Caco-2 (cell line): Measurements from ENCODE around the gene BPIFB6. TPM values are rescaled to one million over a fixed set of nuclear protein-coding genes. Genes with fewer than 3 reads are reported as not detected.
A peak's percentile ranks its signal among the peaks of the same experiment; 100 is the strongest.

Experiments
- BruUV-seq: library from RNA; stranded (reverse); fragments of 400-500 nt; replicated peaks from 2 replicates; lab custom pipeline; 2021; lab: Mats Ljungman, UMichigan
- CTCF ChIA-PET: fragments of 300-600 bp; sonication (Branson Sonifier 250); formaldehyde crosslinking; loops from one replicate; lab custom pipeline; 2022; ENCODE audit warnings: antibody characterized with exemption; lab: Charles Lee
- POLR2A ChIA-PET: fragments of 300-600 bp; sonication (Branson Sonifier 250); formaldehyde crosslinking; loops from one replicate; lab custom pipeline; 2022; ENCODE audit warnings: antibody characterized with exemption; lab: Charles Lee
- DNase-seq, 2 experiments: peaks; one replicate each; pipeline versions ENCODE4 v3.0.0 to v3.0.0-alpha.2; 2020 to 2022
- H3K27me3 ChIP-seq: replicated peaks from 2 replicates; pipeline ENCODE4 v1.6.0; 2011; ENCODE audit warnings: low read length; ENCODE audit not compliant: control insufficient read depth, insufficient read depth
- H3K36me3 ChIP-seq: 2 replicates; pipeline ENCODE4 v1.5.1; 2011; ENCODE audit warnings: low read length; ENCODE audit not compliant: control insufficient read depth, insufficient read depth
- H3K4me1 ChIP-seq: fragments of 250-450 bp; sonication (Bioruptor Pico); 2 replicates; pipeline ENCODE4 v1.5.1; 2020; ENCODE audit warnings: mild to moderate bottlenecking
- H3K4me3 ChIP-seq: 2 replicates; pipeline ENCODE4 v1.5.1; 2011; ENCODE audit warnings: low read depth, mild to moderate bottlenecking, control low read depth, low read length
- H3K9me3 ChIP-seq: fragments of 250-450 bp; sonication (Bioruptor Pico); 2 replicates; pipeline ENCODE4 v1.5.1; 2020; ENCODE audit warnings: mild to moderate bottlenecking, moderate library complexity
- H3K27ac Mint-ChIP-seq: one replicate; pipeline ENCODE4 v1.8.0; 2022; ENCODE audit warnings: mixed read lengths; ENCODE audit not compliant: unreplicated experiment
- H3K27me3 Mint-ChIP-seq: one replicate; pipeline ENCODE4 v1.8.0; 2022; ENCODE audit warnings: mixed read lengths; ENCODE audit not compliant: insufficient read depth, unreplicated experiment
- H3K36me3 Mint-ChIP-seq: one replicate; pipeline ENCODE4 v1.8.0; 2022; ENCODE audit warnings: mild to moderate bottlenecking, mixed read lengths; ENCODE audit not compliant: insufficient read depth, unreplicated experiment
- H3K4me1 Mint-ChIP-seq: one replicate; pipeline ENCODE4 v1.8.0; 2022; ENCODE audit warnings: low read depth, mixed read lengths; ENCODE audit not compliant: unreplicated experiment
- H3K4me3 Mint-ChIP-seq: one replicate; pipeline ENCODE4 v1.8.0; 2022; ENCODE audit warnings: mild to moderate bottlenecking, moderate library complexity, mixed read lengths; ENCODE audit not compliant: unreplicated experiment
- H3K9me3 Mint-ChIP-seq: one replicate; pipeline ENCODE4 v1.8.0; 2022; ENCODE audit warnings: mixed read lengths; ENCODE audit not compliant: unreplicated experiment
- CTCF ChIP-seq, 2 experiments: fragments of 200-600 bp in 1 of 2; IDR thresholded peaks; 1 replicate in 1 of 2; 2 replicates in 1 of 2; pipeline versions ENCODE4 v1.5.1 to v1.8.0; 2011 to 2022; ENCODE audit warnings: antibody characterized with exemption in 1 of 2, control low read depth in 1 of 2, inconsistent platforms in 1 of 2, low read depth in 1 of 2, low read length in 1 of 2, mild to moderate bottlenecking in 1 of 2, moderate library complexity in 1 of 2; ENCODE audit not compliant: insufficient read depth in 1 of 2, severe bottlenecking in 1 of 2, unreplicated experiment in 1 of 2
- intact Hi-C: fragments of 100-400 bp; cut with micrococcal nuclease; formaldehyde crosslinking; loops from one replicate; pipeline ENCODE4 v1.10.0; 2022; ENCODE audit not compliant: unreplicated experiment
- total RNA-seq: library from RNA; stranded (reverse); gene quantifications from 2 replicates; pipeline ENCODE4 v1.2.3, GENCODE V29; 2022

Gene BPIFB6
- total RNA-seq, 1 experiment from 2014 or later = not detected

- ChIA-PET POLR2A (no interaction called here), CTCF (interaction anchor here (1.1 kb wide), 1 partner anchor 94 kb away, joined by 4 read pairs; no protein-coding TSS in a partner anchor)
- 0 out of 2 replicates have a peak, but pooled peaks cover 1% of the 10 kb centered on the region for H3K27me3 ChIP-seq
- Mint-ChIP-seq H3K36me3 (no peaks in the 10 kb centered on the region), H3K4me1 (no peaks in the 10 kb centered on the region), H3K4me3 (no peak overlapping the region), H3K9me3 (peaks cover 10% of the 10 kb centered on the region), H3K27ac (no peak overlapping the region), H3K27me3 (peaks cover 14% of the 10 kb centered on the region)
- H3K4me1 ChIP-seq = no peaks in the 10 kb centered on the region
- H3K9me3 ChIP-seq = peaks cover 10% of the 10 kb centered on the region
- BruUV-seq = no TSS peak
- intact Hi-C loops = loop anchor here (10.0 kb wide), 1 partner anchor 97 kb away; no protein-coding TSS in a partner anchor
- no peak overlapping the region for H3K4me3 ChIP-seq
- DNase-seq = no peak
- no peak for TF ChIP-seq CTCF (IDR thresholded peaks at IDR 0.05; ENCODE audit: insufficient read depth in 1 of 2, low read depth in 1 of 2, low read length in 1 of 2, severe bottlenecking in 1 of 2, unreplicated experiment in 1 of 2)
- H3K36me3 ChIP-seq = no peaks in the 10 kb centered on the region
These were observed 29.2 kb upstream of the BPIFB6 start for GRCh38 chr20:33002087-33002808.

GRCh38 chr20:33004141-33004751, 27.2 kb upstream of the BPIFB6 start, which contains the start of gene SUN5:
SUN5 (minus strand) TSS chr20:33004433; CDS start chr20:33004340, 93 bp downstream.
- Histone ChIP-seq H3K4me1 (no peaks in the 10 kb centered on the region), H3K36me3 (no peaks in the 10 kb centered on the region), H3K27me3 (peaks cover 1% of the 10 kb centered on the region; the same call in 1 of the 2 replicates), H3K4me3 (no peak within 1 kb of the TSS), H3K9me3 (peaks cover 10% of the 10 kb centered on the region)
- TF ChIP-seq CTCF (IDR thresholded peaks at IDR 0.05; ENCODE audit: insufficient read depth in 1 of 2, low read depth in 1 of 2, low read length in 1 of 2, severe bottlenecking in 1 of 2, unreplicated experiment in 1 of 2) = no peak
- Mint-ChIP-seq H3K4me3 (no peak within 1 kb of the TSS), H3K27me3 (peaks cover 17% of the 10 kb centered on the region), H3K36me3 (no peaks in the 10 kb centered on the region), H3K9me3 (peaks cover 10% of the 10 kb centered on the region), H3K27ac (no peak within 1 kb of the TSS), H3K4me1 (no peaks in the 10 kb centered on the region)
- BruUV-seq = no TSS peak
- ChIA-PET POLR2A (interaction anchor here (0.6 kb wide), 1 partner anchor 36 kb away, joined by 3 read pairs; no protein-coding TSS in a partner anchor), CTCF (interaction anchor here (1.4 kb wide), 1 partner anchor 214 kb away, joined by 3 read pairs; no protein-coding TSS in a partner anchor)
- DNase-seq = no peak
- intact Hi-C loops = loop anchor here (10.0 kb wide), 1 partner anchor 99 kb away; no protein-coding TSS in a partner anchor

DNA sequence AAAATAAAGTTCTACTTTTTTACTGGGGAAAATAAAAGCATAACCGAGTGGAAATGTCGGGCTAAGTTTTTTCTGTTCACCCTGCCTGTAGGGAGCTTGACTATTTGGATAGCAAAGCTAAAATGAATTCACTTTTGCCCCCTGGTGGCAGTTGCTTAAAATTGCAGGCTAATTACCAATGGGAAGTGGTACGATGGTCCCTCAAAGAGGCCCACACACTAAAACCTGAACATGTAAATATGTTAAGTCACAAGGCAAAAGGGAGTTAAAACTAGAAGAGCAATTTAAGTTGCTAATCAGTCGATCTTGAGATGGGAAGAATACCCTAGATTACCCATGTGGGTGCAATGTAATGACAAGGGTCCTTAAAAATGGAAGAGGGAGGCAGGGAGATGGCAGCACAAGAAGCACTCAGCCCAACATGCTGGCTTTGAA, 26.3 kb upstream of the BPIFB6 start:
- BruUV-seq = no TSS peak
- POLR2A ChIA-PET = no interaction called here
- intact Hi-C loops = loop anchor here (5.0 to 10.0 kb wide), 2 partner anchors 92 to 100 kb away; no protein-coding TSS in a partner anchor
- peak in 1 of 2 experiments; percentile 42 for DNase-seq
- Mint-ChIP-seq H3K9me3 (peaks cover 10% of the 10 kb centered on the region), H3K36me3 (no peaks in the 10 kb centered on the region), H3K4me1 (no peaks in the 10 kb centered on the region), H3K27me3 (peaks cover 18% of the 10 kb centered on the region), H3K27ac (no peak overlapping the region), H3K4me3 (no peak overlapping the region)
- CTCF ChIA-PET = no interaction called here
- H3K27me3 ChIP-seq = no peaks in the 10 kb centered on the region; the same call in 1 of the 2 replicates
- no peaks in the 10 kb centered on the region for H3K4me1 ChIP-seq
- H3K4me3 ChIP-seq = no peak overlapping the region
- TF ChIP-seq CTCF (IDR thresholded peaks at IDR 0.05; ENCODE audit: insufficient read depth in 1 of 2, low read depth in 1 of 2, low read length in 1 of 2, severe bottlenecking in 1 of 2, unreplicated experiment in 1 of 2) = peak; percentile 59 to 84
- peaks cover 10% of the 10 kb centered on the region for H3K9me3 ChIP-seq
- H3K36me3 ChIP-seq = no peaks in the 10 kb centered on the region
